ENCODE measurements around the gene CDH23.

- TF ChIP-seq CTCF (IDR thresholded peaks at IDR 0.05 in 2 of 3, conservative IDR thresholded peaks at IDR 0.05 in 1 of 3; ENCODE audit: control insufficient read depth in 2 of 3, extremely low read depth in 1 of 3, insufficient read depth in 1 of 3, low read depth in 3 of 3, low read length in 3 of 3) = no peak
- TF ChIP-seq EED (IDR thresholded peaks at IDR 0.05; ENCODE audit: low read depth) = no peak
- no peak for TF ChIP-seq NKRF (conservative IDR thresholded peaks at IDR 0.05)
Observed at GRCh38 chr10:71690094-71690720, 293.5 kb downstream of the CDH23 start.

All from GM12878 (cell line).